Measurements from ENCODE around the gene C6orf89.

C6orf89 gene

GRCh38 chr6:36963451-36964290 is 77.9 kb downstream of the C6orf89 start:
- CTCF ChIA-PET, result interaction anchor here (0.5 to 1.3 kb wide), 3 partner anchors 10 to 54 kb away, joined by 3 to 4 read pairs (median 3); no protein-coding TSS in a partner anchor
- TF ChIP-seq CTCF (conservative IDR thresholded peaks at IDR 0.05; ENCODE audit: low read depth), result no peak
- H3K27ac ChIP-seq, result peak overlapping the region; percentile 72
- POLR2A ChIA-PET (ENCODE audit: low non-redundant PET), result no interaction called here
- DNase-seq (ENCODE audit: low spot score), result no peak

- CTCF ChIA-PET, result interaction anchor here (0.7 to 1.3 kb wide), 2 partner anchors 11 to 25 kb away, joined by 3 read pairs; no protein-coding TSS in a partner anchor
- peak overlapping the region; percentile 72 for H3K27ac ChIP-seq
- TF ChIP-seq CTCF (conservative IDR thresholded peaks at IDR 0.05; ENCODE audit: low read depth), result no peak
- no peak for DNase-seq (ENCODE audit: low spot score)
- POLR2A ChIA-PET (ENCODE audit: low non-redundant PET), result no interaction called here
Observed at GRCh38 chr6:36964349-36964748, 78.6 kb downstream of the C6orf89 start.

- CTCF ChIA-PET, result interaction anchor here (1.3 kb wide), 1 partner anchor 11 kb away, joined by 3 read pairs; no protein-coding TSS in a partner anchor
- TF ChIP-seq CTCF (conservative IDR thresholded peaks at IDR 0.05; ENCODE audit: low read depth), result no peak
- no peak for DNase-seq (ENCODE audit: low spot score)
Observed at GRCh38 chr6:36964908-36965307, 79.2 kb downstream of the C6orf89 start.

GRCh38 chr6:36967301-36967700 is 81.5 kb downstream of the C6orf89 start:
- ChIA-PET POLR2A (ENCODE audit: low non-redundant PET) (no interaction called here), CTCF (no interaction called here)
- no peak for TF ChIP-seq CTCF (conservative IDR thresholded peaks at IDR 0.05; ENCODE audit: low read depth)
- H3K27ac ChIP-seq, result peak overlapping the region; percentile 93
- DNase-seq (ENCODE audit: low spot score), result no peak

More at GRCh38 chr6:36964908-36965307, 79.2 kb downstream of the C6orf89 start:
- H3K27ac ChIP-seq, result peak overlapping the region; percentile 72
- POLR2A ChIA-PET (ENCODE audit: low non-redundant PET), result no interaction called here

- peak overlapping the region; percentile 93 for H3K27ac ChIP-seq
- POLR2A ChIA-PET (ENCODE audit: low non-redundant PET), result interaction anchor here (0.5 kb wide), 1 partner anchor 134 kb away, joined by 4 read pairs; no protein-coding TSS in a partner anchor
- no peak for DNase-seq (ENCODE audit: low spot score)
- TF ChIP-seq CTCF (conservative IDR thresholded peaks at IDR 0.05; ENCODE audit: low read depth), result no peak
- CTCF ChIA-PET, result no interaction called here
Observed at GRCh38 chr6:36967757-36968156, 82.0 kb downstream of the C6orf89 start.

- POLR2A ChIA-PET (ENCODE audit: low non-redundant PET), result interaction anchor here (0.5 to 0.7 kb wide), 2 partner anchors 18 to 133 kb away, joined by 3 to 4 read pairs; partner anchors contain the start of gene MTCH1
- CTCF ChIA-PET, result no interaction called here
- TF ChIP-seq CTCF (conservative IDR thresholded peaks at IDR 0.05; ENCODE audit: low read depth), result no peak
- DNase-seq (ENCODE audit: low spot score), result peak; percentile 71
- H3K27ac ChIP-seq, result peak overlapping the region; percentile 93
Observed at GRCh38 chr6:36968266-36968977, 82.7 kb downstream of the C6orf89 start.
